ENCODE measurements around the gene MRPL28. TPM values are rescaled to one million over a fixed set of nuclear protein-coding genes. Genes with fewer than 3 reads are reported as not detected.
"Not testable (repeated sequence)": the region's sequence is repeated elsewhere in the genome, so short reads cannot be mapped to it uniquely, and the experiment has no call there.

MRPL28 gene
- total and polyA plus RNA-seq, 2 donors (not counting 3 experiments of a cell fraction or from before 2014, with no cell fraction given), result 104 to 180 TPM

- H4K20me1 ChIP-seq (replicated peaks; ENCODE audit: control insufficient read depth, extremely low read depth, insufficient read depth, low read length); H3K4me3 ChIP-seq (replicated peaks in 1 of 3; ENCODE audit: insufficient read depth in 1 of 3, low read depth in 1 of 3, low read length in 3 of 3); dilution Hi-C loops (cut with MboI; ENCODE audit: extremely low pct_ligation_motif_present, low sequenced_read_pairs); H2AFZ ChIP-seq (ENCODE audit: low read depth, low read length); BruUV-seq (replicated peaks); intact Hi-C loops (cut with micrococcal nuclease); POLR2A ChIA-PET; H3K9me1 ChIP-seq (replicated peaks; ENCODE audit: control insufficient read depth, extremely low read depth, insufficient read depth, low read length); H3K9ac ChIP-seq (replicated peaks; ENCODE audit: extremely low read depth, insufficient read depth, low read length); H3K27ac ChIP-seq (ENCODE audit: insufficient read depth, low read depth, low read length); DNase-seq (ENCODE audit: low read depth, low spot score); H3K4me2 ChIP-seq (ENCODE audit: insufficient read depth, low read length); FAIRE-seq; H3K4me1 ChIP-seq (ENCODE audit: control insufficient read depth, extremely low read depth, insufficient read depth, low read length); H3K9me3 ChIP-seq (replicated peaks; ENCODE audit: control insufficient read depth, insufficient read depth, low read length); H3K27me3 ChIP-seq (ENCODE audit: control insufficient read depth in 2 of 2, insufficient read depth in 2 of 2, low read length in 2 of 2): not testable (repeated sequence)
- H3K79me2 ChIP-seq (ENCODE audit: control insufficient read depth, insufficient read depth, low read length), result peaks cover 26% of the 10 kb centered on the region
- CTCF ChIA-PET, result interaction anchor here (2.5 kb wide), 1 partner anchor 16 kb away, joined by 7 read pairs; no protein-coding TSS in a partner anchor
- peaks cover 6 to 35% of the 10 kb centered on the region in 2 experiments for H3K36me3 ChIP-seq (ENCODE audit: control insufficient read depth in 2 of 2, extremely low read depth in 1 of 2, insufficient read depth in 2 of 2, low read length in 2 of 2)
Measured at GRCh38 chr16:378113-378820, 7.9 kb upstream of the MRPL28 start.

- H3K36me3 ChIP-seq (ENCODE audit: control insufficient read depth in 2 of 2, extremely low read depth in 1 of 2, insufficient read depth in 2 of 2, low read length in 2 of 2), result peaks cover 7 to 38% of the 10 kb centered on the region in 2 experiments
- no peaks in the 10 kb centered on the region for H3K27me3 ChIP-seq (ENCODE audit: control insufficient read depth in 2 of 2, insufficient read depth in 2 of 2, low read length in 2 of 2)
- no peak overlapping the region for H3K9ac ChIP-seq (replicated peaks; ENCODE audit: extremely low read depth, insufficient read depth, low read length)
- no peak overlapping the region for H2AFZ ChIP-seq (ENCODE audit: low read depth, low read length)
- CTCF ChIA-PET, result no interaction called here
- no peaks in the 10 kb centered on the region for H3K9me3 ChIP-seq (replicated peaks; ENCODE audit: control insufficient read depth, insufficient read depth, low read length)
- no peak overlapping the region for H3K27ac ChIP-seq (ENCODE audit: insufficient read depth, low read depth, low read length)
- peaks cover 4% of the 10 kb centered on the region for H3K4me1 ChIP-seq (ENCODE audit: control insufficient read depth, extremely low read depth, insufficient read depth, low read length)
- H3K4me2 ChIP-seq (ENCODE audit: insufficient read depth, low read length), result no peak overlapping the region
- FAIRE-seq, result no peak
- dilution Hi-C loops (cut with MboI; ENCODE audit: extremely low pct_ligation_motif_present, low sequenced_read_pairs) (no loop called here), intact Hi-C loops (cut with micrococcal nuclease) (no loop called here)
- POLR2A ChIA-PET, result no interaction called here
- no TSS peak for BruUV-seq (replicated peaks)
- no peak overlapping the region for H3K4me3 ChIP-seq (replicated peaks in 1 of 3; ENCODE audit: insufficient read depth in 1 of 3, low read depth in 1 of 3, low read length in 3 of 3)
- TF ChIP-seq FOS (IDR thresholded peaks at IDR 0.05; ENCODE audit: borderline replicate concordance, insufficient read depth, low read length) (no peak), POLR2A (IDR thresholded peaks at IDR 0.05; ENCODE audit: low read depth, low read length) (no peak), MYC (IDR thresholded peaks at IDR 0.05; ENCODE audit: low read depth, low read length) (no peak), JUN (IDR thresholded peaks at IDR 0.05; ENCODE audit: borderline replicate concordance, insufficient read depth, insufficient read length, low read depth) (no peak), MAX (IDR thresholded peaks at IDR 0.05; ENCODE audit: insufficient read depth, insufficient read length) (no peak), GATA2 (IDR thresholded peaks at IDR 0.05; ENCODE audit: insufficient read depth, insufficient read length, low read depth, low read length) (no peak), POLR2AphosphoS5 (IDR thresholded peaks at IDR 0.05; ENCODE audit: insufficient read depth, low read depth, low read length) (no peak), EZH2 (IDR thresholded peaks at IDR 0.05; ENCODE audit: borderline replicate concordance, low read depth, low read length, severe bottlenecking) (no peak)
- TF ChIP-seq, protein P1, sequence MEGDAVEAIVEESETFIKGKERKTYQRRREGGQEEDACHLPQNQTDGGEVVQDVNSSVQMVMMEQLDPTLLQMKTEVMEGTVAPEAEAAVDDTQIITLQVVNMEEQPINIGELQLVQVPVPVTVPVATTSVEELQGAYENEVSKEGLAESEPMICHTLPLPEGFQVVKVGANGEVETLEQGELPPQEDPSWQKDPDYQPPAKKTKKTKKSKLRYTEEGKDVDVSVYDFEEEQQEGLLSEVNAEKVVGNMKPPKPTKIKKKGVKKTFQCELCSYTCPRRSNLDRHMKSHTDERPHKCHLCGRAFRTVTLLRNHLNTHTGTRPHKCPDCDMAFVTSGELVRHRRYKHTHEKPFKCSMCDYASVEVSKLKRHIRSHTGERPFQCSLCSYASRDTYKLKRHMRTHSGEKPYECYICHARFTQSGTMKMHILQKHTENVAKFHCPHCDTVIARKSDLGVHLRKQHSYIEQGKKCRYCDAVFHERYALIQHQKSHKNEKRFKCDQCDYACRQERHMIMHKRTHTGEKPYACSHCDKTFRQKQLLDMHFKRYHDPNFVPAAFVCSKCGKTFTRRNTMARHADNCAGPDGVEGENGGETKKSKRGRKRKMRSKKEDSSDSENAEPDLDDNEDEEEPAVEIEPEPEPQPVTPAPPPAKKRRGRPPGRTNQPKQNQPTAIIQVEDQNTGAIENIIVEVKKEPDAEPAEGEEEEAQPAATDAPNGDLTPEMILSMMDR (IDR thresholded peaks at IDR 0.05; ENCODE audit: extremely low read depth in 1 of 2, insufficient read depth in 1 of 2, low read depth in 1 of 2, low read length in 2 of 2), result no peak
- no peaks in the 10 kb centered on the region for H3K9me1 ChIP-seq (replicated peaks; ENCODE audit: control insufficient read depth, extremely low read depth, insufficient read depth, low read length)
- H4K20me1 ChIP-seq (replicated peaks; ENCODE audit: control insufficient read depth, extremely low read depth, insufficient read depth, low read length), result no peaks in the 10 kb centered on the region
- peaks cover 26% of the 10 kb centered on the region for H3K79me2 ChIP-seq (ENCODE audit: control insufficient read depth, insufficient read depth, low read length)
- no peak for DNase-seq (ENCODE audit: low read depth, low spot score)
Measured at GRCh38 chr16:377419-377951, 7.1 kb upstream of the MRPL28 start.

All from endothelial cell of umbilical vein (primary cell).